ENCODE measurements around the gene TMEM176B.

TMEM176B gene

DNA sequence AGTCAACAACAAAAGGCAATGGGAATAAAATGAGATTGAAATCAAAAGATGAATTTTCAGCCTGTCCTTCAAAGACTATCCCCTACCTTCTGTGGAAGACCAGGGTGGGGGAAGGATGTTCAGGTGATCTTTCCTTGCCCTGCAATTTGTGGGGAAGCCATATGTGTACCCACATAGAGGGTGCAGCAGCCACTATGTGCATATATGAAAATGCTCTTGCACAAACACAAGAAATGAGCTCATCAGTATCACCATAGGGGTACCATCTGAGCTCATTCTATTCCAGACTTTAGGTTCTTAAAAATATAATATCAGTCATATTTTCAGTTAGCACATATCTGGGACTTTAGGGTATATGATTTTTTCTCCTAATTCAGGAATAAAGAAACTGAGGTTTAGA lies 45.2 kb downstream of the TMEM176B start:
- no peak for DNase-seq (ENCODE audit: low read depth in 2 of 2, low spot score in 1 of 2)

DNA sequence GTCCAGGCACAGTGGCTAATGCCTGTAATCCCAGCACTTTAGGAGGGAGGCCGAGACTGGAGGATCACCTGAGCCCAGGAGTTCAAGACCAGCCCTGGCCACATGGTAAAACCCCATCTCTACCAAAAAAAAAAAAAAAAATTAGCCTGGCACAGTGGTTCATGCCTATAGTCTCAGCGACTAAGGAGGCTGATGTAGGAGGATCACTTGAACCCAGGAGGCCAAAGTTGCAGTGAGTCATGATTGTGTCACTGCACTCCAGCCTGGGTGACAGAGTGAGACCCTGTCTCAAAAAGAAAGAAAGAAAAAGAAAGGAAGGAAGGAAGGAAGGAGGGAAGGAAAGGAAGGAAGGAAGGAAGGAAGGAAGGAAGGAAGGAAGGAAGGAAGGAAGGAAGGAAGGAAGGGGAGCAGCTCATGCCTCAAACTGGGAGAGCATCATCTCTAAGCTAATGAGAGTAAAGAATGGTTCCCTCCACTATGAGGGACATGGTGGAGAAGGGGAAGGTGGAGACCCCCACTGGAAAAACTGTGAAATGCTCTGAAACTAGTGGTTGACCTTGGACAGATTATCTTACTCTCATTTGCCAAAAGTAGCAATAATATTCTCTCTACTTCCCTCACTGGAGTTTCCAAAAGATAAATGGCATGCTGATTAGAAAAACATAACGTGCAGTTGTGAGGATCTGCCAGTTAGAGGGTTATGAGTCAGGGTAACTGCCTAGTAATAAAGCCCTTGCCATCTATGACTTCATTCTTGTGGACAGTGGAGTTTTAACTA lies 46.1 kb downstream of the TMEM176B start:
- DNase-seq (ENCODE audit: low read depth in 2 of 2, low spot score in 1 of 2): no peak

DNA sequence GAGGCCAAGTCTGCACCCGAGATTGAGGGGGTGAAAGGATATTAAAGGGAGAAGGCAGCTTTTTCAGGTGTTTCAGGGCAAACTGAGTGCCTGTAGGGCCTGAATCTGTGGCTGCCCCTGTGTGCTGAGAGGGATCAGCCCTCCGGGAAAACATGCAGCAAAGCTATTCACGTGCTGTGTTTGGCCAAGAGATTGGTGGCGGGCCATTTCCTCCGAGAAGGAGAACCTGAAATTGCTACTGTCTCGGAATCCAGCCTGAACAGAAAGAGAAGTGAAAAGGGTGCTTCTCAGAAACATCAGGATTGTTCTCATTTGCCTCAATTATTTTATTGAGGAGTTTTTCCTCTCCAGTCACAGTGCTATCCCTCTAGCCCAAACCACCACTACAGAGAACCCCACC lies 46.9 kb downstream of the TMEM176B start:
- no peak for DNase-seq (ENCODE audit: low read depth in 2 of 2, low spot score in 1 of 2)

DNA sequence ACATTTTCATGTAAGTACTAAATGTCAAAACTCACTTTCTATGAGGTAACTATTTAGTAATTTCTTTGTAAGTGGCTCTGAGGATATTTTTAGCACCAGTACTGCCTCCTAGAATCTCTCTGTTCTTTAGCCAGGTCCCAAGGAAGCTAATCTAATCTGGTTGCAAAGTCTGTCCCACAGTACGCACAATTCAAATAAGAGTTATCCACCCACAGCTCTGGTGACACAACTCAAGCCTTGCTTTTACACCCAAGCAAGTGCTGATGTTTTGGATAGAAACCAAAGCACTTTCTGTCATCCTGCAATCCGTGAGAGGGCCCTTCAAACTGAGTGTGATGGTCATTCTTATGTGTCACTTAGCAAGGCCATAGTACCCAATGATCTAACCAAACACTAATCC lies 48.5 kb downstream of the TMEM176B start:
- DNase-seq (ENCODE audit: low read depth in 2 of 2, low spot score in 1 of 2): no peak

DNA sequence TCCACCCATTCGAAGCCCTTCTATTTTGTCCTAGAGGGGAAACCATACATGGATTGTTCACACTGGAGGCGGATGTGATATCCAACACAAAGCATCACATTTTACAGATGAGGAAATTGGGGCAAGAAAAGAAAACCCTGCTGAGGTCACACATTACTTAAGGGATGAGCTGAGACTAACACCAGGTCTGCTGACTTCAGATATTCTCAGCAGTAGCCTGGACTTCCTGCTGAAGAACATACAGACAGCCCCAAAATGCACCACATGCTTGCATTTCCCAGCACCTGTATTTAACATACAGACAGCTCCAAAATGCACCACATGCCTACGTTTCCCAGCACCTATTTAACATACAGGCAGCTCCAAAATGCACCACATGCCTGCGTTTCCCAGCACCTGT lies 51.8 kb downstream of the TMEM176B start:
- DNase-seq (ENCODE audit: low read depth in 2 of 2, low spot score in 1 of 2): no peak

DNA sequence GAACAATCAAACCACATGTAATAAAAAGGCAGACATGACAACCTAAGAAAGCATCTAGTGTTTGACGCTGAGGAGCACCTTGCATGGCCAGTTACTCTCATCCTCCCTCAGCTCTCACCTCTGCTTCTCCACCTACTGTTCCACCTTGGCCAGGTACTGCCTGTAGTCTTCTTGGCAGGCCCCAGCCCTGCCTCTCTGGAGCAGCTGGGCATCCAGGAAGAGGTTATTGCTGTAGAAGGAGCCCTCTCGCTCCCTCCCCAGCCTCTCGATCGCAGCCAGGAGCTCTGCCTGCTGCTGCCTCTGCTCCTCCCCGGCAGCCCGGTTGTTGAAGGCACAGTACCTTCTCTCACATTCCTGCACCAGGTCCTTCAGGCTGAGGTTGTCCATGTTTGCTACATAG lies 53.2 kb downstream of the TMEM176B start:
- DNase-seq (ENCODE audit: low read depth in 2 of 2, low spot score in 1 of 2): no peak

DNA sequence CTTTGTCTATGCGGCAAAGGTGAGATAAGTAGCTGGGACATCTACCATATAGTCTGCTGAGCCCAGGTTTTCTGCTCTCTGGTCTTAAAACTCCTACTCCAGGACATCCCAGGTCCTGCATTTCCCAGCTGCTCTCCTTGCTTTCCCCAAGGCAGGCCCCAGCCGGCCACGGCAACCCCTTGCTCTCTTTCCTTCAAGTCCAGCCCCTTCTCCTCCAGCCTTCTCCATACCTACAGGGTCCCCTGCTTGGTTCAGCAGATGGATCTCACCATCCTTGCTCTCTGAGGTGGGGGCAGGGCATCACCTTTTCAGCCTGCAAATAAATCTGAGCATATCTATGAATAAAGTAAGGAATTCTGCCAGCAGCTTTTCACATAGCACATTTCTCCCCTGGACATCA lies 54.3 kb downstream of the TMEM176B start:
- DNase-seq (ENCODE audit: low read depth in 2 of 2, low spot score in 1 of 2): no peak

DNA sequence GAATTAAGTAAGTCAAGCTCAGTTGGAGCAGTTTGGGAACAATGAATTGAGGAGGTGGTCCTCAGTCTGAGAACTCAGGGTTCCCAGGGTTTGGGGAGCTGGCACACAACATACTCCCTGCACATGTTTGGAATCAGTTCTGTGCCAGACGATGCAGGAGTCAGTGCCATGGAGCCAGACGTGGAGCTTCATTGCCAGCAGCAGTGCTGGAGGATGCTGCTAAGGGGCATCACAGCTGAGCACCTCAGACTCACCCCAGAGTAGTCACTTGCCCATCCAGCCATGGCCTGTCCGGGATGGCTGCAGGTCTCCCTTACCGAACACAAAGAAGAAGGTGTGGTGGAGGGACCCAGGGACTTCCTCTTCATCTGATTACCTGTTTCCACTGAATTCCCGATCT lies 55.1 kb downstream of the TMEM176B start:
- DNase-seq (ENCODE audit: low read depth in 2 of 2, low spot score in 1 of 2): no peak

DNA sequence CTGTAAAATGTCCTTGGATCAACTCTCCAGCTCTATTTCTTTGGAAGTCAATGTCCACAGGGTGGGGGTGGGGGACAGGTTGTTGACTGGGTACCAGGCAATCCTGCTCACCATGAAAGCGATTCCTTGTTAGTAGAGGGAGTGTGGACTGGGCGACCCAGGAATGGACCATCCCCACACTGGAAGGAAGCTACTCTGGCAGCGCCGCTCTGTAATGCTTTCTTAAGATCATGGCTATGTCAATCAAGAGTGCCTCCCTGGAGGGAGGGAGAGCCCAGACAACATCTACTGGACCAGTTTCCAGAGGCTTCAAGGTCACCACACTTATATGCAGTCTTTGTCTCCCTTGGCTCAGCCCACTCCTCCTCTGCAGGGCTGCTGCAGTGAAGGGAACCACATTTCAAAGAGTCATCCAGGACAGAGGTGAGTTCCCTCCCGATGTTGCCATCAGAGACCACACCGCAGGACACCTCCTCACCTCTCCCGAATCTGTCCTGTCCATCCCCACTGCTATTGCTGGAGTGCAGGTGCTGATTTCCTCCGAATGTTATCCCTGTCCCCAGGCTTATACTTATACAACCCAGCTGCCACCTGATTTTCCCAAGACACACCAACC lies 56.0 kb downstream of the TMEM176B start:
- no peak for DNase-seq (ENCODE audit: low read depth in 2 of 2, low spot score in 1 of 2)

DNA sequence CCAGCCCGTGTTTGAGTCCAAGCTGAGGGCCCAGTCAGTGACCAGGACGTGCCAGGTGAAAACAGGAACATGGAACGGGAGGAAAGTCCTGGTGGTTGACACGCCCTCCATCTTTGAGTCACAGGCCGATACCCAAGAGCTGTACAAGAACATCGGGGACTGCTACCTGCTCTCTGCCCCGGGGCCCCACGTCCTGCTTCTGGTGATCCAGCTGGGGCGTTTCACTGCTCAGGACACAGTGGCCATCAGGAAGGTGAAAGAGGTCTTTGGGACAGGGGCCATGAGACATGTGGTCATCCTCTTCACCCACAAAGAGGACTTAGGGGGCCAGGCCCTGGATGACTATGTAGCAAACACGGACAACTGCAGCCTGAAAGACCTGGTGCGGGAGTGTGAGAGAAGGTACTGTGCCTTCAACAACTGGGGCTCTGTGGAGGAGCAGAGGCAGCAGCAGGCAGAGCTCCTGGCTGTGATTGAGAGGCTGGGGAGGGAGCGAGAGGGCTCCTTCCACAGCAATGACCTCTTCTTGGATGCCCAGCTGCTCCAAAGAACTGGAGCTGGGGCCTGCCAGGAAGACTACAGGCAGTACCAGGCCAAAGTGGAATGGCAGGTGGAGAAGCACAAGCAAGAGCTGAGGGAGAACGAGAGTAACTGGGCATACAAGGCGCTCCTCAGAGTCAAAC lies 57.7 kb downstream of the TMEM176B start:
- no peak for DNase-seq (ENCODE audit: low read depth in 2 of 2, low spot score in 1 of 2)
